GM23338 (cell line): ENCODE data around the gene GNL2. TPM values are rescaled to one million over a fixed set of nuclear protein-coding genes. Genes with fewer than 3 reads are reported as not detected.

Experiments
- ATAC-seq: fragments of 200-7000 bp; cut with Tn5 transposase; 3 replicates; pipeline ENCODE4 v1.9.1; 2020
- DNase-seq: peaks from one replicate; pipeline ENCODE4 v3.0.0-alpha.2; 2015; ENCODE audit warnings: low spot score
- H2AFZ ChIP-seq: fragments of 200-600 bp; sonication (generic); 2 replicates; pipeline ENCODE4 v1.8.0; 2016; ENCODE audit warnings: antibody characterized with exemption, mild to moderate bottlenecking, moderate library complexity
- H3F3A ChIP-seq: fragments of 200-600 bp; sonication (generic); replicated peaks from 2 replicates; pipeline ENCODE4 v1.8.0; 2017; ENCODE audit warnings: antibody characterized with exemption, mixed run types, low read depth
- H3K27ac ChIP-seq: fragments of 200-600 bp; sonication (generic); 2 replicates; pipeline ENCODE4 v1.6.1; 2016; ENCODE audit warnings: low read depth
- H3K27me3 ChIP-seq: fragments of 200-600 bp; sonication (generic); 2 replicates; pipeline ENCODE4 v1.8.0; 2016; ENCODE audit warnings: mild to moderate bottlenecking, mixed run types, moderate library complexity; ENCODE audit not compliant: insufficient read depth
- H3K36me3 ChIP-seq: fragments of 200-600 bp; sonication (generic); 2 replicates; pipeline ENCODE4 v1.8.0; 2016; ENCODE audit warnings: mild to moderate bottlenecking; ENCODE audit not compliant: insufficient read depth
- H3K4me1 ChIP-seq: fragments of 200-600 bp; sonication (generic); 2 replicates; pipeline ENCODE4 v1.8.0; 2016; ENCODE audit warnings: mild to moderate bottlenecking, moderate library complexity; ENCODE audit not compliant: insufficient read depth
- H3K4me2 ChIP-seq: fragments of 200-600 bp; sonication (generic); 2 replicates; pipeline ENCODE4 v1.7.1; 2017; ENCODE audit warnings: mixed run types
- H3K4me3 ChIP-seq: fragments of 200-600 bp; sonication (generic); 2 replicates; pipeline ENCODE4 v1.6.1; 2016; ENCODE audit warnings: mixed run types
- H3K79me2 ChIP-seq: fragments of 200-600 bp; sonication (generic); replicated peaks from 2 replicates; pipeline ENCODE4 v1.8.0; 2017; ENCODE audit warnings: mild to moderate bottlenecking; ENCODE audit not compliant: insufficient read depth
- H3K9me2 ChIP-seq: fragments of 200-600 bp; sonication (generic); 2 replicates; pipeline ENCODE4 v1.8.0; 2017; ENCODE audit not compliant: insufficient read depth
- H4K20me1 ChIP-seq: fragments of 200-600 bp; sonication (generic); replicated peaks from 2 replicates; pipeline ENCODE4 v1.8.0; 2017; ENCODE audit warnings: mild to moderate bottlenecking; ENCODE audit not compliant: insufficient read depth
- H3K27ac Mint-ChIP-seq: 2 replicates; pipeline ENCODE4 v1.8.0; 2020; ENCODE audit warnings: inconsistent platforms, mild to moderate bottlenecking, moderate library complexity, mixed read lengths
- H3K27me3 Mint-ChIP-seq: 3 replicates; pipeline ENCODE4 v1.8.0; 2022; ENCODE audit warnings: low read depth, mild to moderate bottlenecking, moderate library complexity, mixed read lengths, inconsistent platforms; ENCODE audit not compliant: insufficient read depth, poor library complexity
- H3K36me3 Mint-ChIP-seq: 3 replicates; pipeline ENCODE4 v1.8.0; 2021; ENCODE audit warnings: low read depth, mild to moderate bottlenecking, inconsistent platforms, moderate library complexity, mixed read lengths
- H3K4me1 Mint-ChIP-seq: 3 replicates; pipeline ENCODE4 v1.8.0; 2020; ENCODE audit warnings: mild to moderate bottlenecking, inconsistent platforms, mixed read lengths
- H3K4me3 Mint-ChIP-seq: 3 replicates; pipeline ENCODE4 v1.8.0; 2021; ENCODE audit warnings: moderate library complexity, mild to moderate bottlenecking, inconsistent platforms, mixed read lengths
- H3K9me3 Mint-ChIP-seq: 3 replicates; pipeline ENCODE4 v1.8.0; 2020; ENCODE audit warnings: moderate library complexity, mild to moderate bottlenecking, inconsistent platforms, mixed read lengths
- CREB1 ChIP-seq: fragments of 250-450 bp; sonication (Bioruptor Pico); IDR thresholded peaks from 2 replicates; pipeline ENCODE4 v1.5.0; 2020; ENCODE audit warnings: low read depth, mild to moderate bottlenecking, moderate library complexity
- CTCF ChIP-seq, 2 experiments: fragments of 200-600 bp in 1 of 2; sonication (generic) in 1 of 2; conservative IDR thresholded peaks; 2 replicates each; pipeline versions ENCODE4 v1.5.1 to v1.6.1; 2016 to 2017; ENCODE audit warnings: antibody characterized with exemption in 2 of 2, low read depth in 2 of 2, mild to moderate bottlenecking in 2 of 2, moderate library complexity in 1 of 2
- ETS1 ChIP-seq: IDR thresholded peaks from 2 replicates; pipeline ENCODE4 v1.6.1; 2016; ENCODE audit warnings: antibody characterized with exemption
- EZH2 ChIP-seq: fragments of 200-600 bp; sonication (generic); IDR thresholded peaks from one replicate; pipeline ENCODE4 v1.8.0; 2017; ENCODE audit warnings: antibody characterized with exemption, mild to moderate bottlenecking, low read depth; ENCODE audit not compliant: unreplicated experiment
- EZH2phosphoT487 ChIP-seq: fragments of 200-600 bp; sonication (generic); IDR thresholded peaks from one replicate; pipeline ENCODE4 v1.8.1; 2018; ENCODE audit warnings: antibody characterized with exemption; ENCODE audit not compliant: unreplicated experiment
- JUNB ChIP-seq: IDR thresholded peaks from one replicate; pipeline ENCODE4 v1.6.1; 2016; ENCODE audit warnings: antibody characterized with exemption; ENCODE audit not compliant: unreplicated experiment
- NANOG ChIP-seq: IDR thresholded peaks from 2 replicates; pipeline ENCODE4 v1.6.1; 2016; ENCODE audit warnings: antibody characterized with exemption, borderline replicate concordance
- POLR2AphosphoS5 ChIP-seq: IDR thresholded peaks from 2 replicates; pipeline ENCODE4 v1.6.1; 2016; ENCODE audit warnings: antibody characterized with exemption, low read depth
- REST ChIP-seq: IDR thresholded peaks from one replicate; pipeline ENCODE4 v1.6.1; 2018; ENCODE audit warnings: antibody characterized with exemption; ENCODE audit not compliant: unreplicated experiment
- STAT1 ChIP-seq: IDR thresholded peaks from one replicate; pipeline ENCODE4 v1.6.1; 2016; ENCODE audit warnings: antibody characterized with exemption; ENCODE audit not compliant: unreplicated experiment
- ZNF114 ChIP-seq: fragments of 250-450 bp; sonication (Bioruptor Pico); IDR thresholded peaks from 2 replicates; pipeline ENCODE4 v1.5.0; 2020; ENCODE audit warnings: mild to moderate bottlenecking, moderate library complexity
- ZNF331 ChIP-seq: fragments of 250-450 bp; sonication (Bioruptor Pico); IDR thresholded peaks from 2 replicates; pipeline ENCODE4 v1.5.0; 2020; ENCODE audit warnings: low read depth, mild to moderate bottlenecking, moderate library complexity
- ZNF462 ChIP-seq: fragments of 250-450 bp; sonication (Bioruptor Pico); IDR thresholded peaks from 2 replicates; pipeline ENCODE4 v1.5.0; 2020; ENCODE audit warnings: mild to moderate bottlenecking, moderate library complexity
- polyA plus RNA-seq: library from polyadenylated mRNA; unstranded; fragments of >200 nt; fragmentation: Nextera tagmentation; extraction: Ambion mirVana; gene quantifications from 2 replicates; pipeline ENCODE4 v1.2.1, GENCODE V29; 2016
- total RNA-seq: library from RNA; depleted of rRNA; stranded (reverse); fragments of >200 nt; shearing (Covaris generic); gene quantifications from 2 replicates; pipeline ENCODE4 v1.2.3, GENCODE V29; 2014

The GNL2 gene
- total and polyA plus RNA-seq, 2 experiments from 2014 or later: 78.4 to 121 TPM

GRCh38 chr1:37596182-37596667 lies 488 bp upstream of the GNL2 start:
- Histone ChIP-seq H4K20me1 (peaks cover 34% of the 10 kb centered on the region), H3K36me3 (peaks cover 22% of the 10 kb centered on the region; the same call in 1 of the 2 replicates), H3K27ac (no peak overlapping the region), H3F3A (no peaks in the 10 kb centered on the region), H3K9me2 (no peaks in the 10 kb centered on the region), H3K4me2 (peak overlapping the region; percentile 71), H3K4me3 (peak overlapping the region; percentile 74), H3K27me3 (no peaks in the 10 kb centered on the region; the same call in 1 of the 2 replicates), H3K4me1 (peaks cover 6% of the 10 kb centered on the region), H3K79me2 (peaks cover 40% of the 10 kb centered on the region), H2AFZ (0 out of 2 replicates have a peak overlapping the region, but pooled peaks have one; percentile 74)
- Mint-ChIP-seq H3K9me3 (no peaks in the 10 kb centered on the region), H3K27me3 (no peaks in the 10 kb centered on the region), H3K4me1 (peaks cover 3% of the 10 kb centered on the region; the same call in 1 of the 3 replicates), H3K27ac (no peak overlapping the region), H3K4me3 (peak overlapping the region; percentile 100), H3K36me3 (peaks cover 23% of the 10 kb centered on the region)
- no peak for DNase-seq
- TF ChIP-seq ZNF331 (no peak), REST (no peak), JUNB (no peak), EZH2phosphoT487 (no peak), ZNF462 (no peak), CTCF (conservative IDR thresholded peaks at IDR 0.05; ENCODE audit: low read depth in 2 of 2) (no peak), ZNF114 (CRISPR knock-in tag) (no peak), ETS1 (no peak), CREB1 (CRISPR knock-in tag) (no peak), STAT1 (no peak), EZH2 (no peak), POLR2AphosphoS5 (no peak), NANOG (no peak)
- no peak; the same call in 2 of the 3 replicates for ATAC-seq
